ENCODE measurements around the gene PARVB. TPM values are rescaled to one million over a fixed set of nuclear protein-coding genes. Genes with fewer than 3 reads are reported as not detected.
A peak's percentile ranks its signal among the peaks of the same experiment; 100 is the strongest.

The PARVB gene
- total and polyA plus RNA-seq, 9 donors = 12.3 to 62.9 (median 39.1) TPM

DNA sequence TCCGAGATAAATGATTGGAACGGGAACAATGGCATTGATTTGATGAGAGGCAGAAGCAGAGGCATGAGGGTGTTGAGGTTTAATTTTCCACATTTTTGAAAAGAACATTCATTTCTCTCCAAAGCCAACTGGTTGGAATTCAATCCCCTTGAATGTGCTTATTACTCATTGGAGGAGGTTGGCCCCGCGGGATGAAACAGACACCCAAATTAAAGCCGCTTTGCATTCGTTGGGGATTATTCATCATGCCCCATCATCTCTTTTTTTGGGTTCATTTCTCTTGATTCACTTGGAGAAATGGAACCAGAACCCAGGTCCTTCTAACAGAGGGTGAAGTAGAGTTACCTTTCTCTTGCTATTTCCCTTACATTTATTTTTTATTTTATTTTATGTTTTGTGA, 109.1 kb downstream of the PARVB start:
- H3K9me3 ChIP-seq = no peaks in the 10 kb centered on the region
- intact Hi-C loops (cut with DNase I) = no loop called here
- 80 to 85% (median 82%) methylated on average over 6 of the region's 6 CpGs for WGBS, 3 donors
- no peaks in the 10 kb centered on the region for H3K4me1 ChIP-seq (ENCODE audit: insufficient read depth)
- H3K36me3 ChIP-seq = no peaks in the 10 kb centered on the region
- peak in 1 of 5 donors; percentile 16 for DNase-seq
- H3K27ac ChIP-seq = no peak overlapping the region
- no peaks in the 10 kb centered on the region for H3K27me3 ChIP-seq
- TF ChIP-seq POLR2A (IDR thresholded peaks at IDR 0.05) (no peak), EP300 (IDR thresholded peaks at IDR 0.05) (no peak)
- TF ChIP-seq, protein P1, sequence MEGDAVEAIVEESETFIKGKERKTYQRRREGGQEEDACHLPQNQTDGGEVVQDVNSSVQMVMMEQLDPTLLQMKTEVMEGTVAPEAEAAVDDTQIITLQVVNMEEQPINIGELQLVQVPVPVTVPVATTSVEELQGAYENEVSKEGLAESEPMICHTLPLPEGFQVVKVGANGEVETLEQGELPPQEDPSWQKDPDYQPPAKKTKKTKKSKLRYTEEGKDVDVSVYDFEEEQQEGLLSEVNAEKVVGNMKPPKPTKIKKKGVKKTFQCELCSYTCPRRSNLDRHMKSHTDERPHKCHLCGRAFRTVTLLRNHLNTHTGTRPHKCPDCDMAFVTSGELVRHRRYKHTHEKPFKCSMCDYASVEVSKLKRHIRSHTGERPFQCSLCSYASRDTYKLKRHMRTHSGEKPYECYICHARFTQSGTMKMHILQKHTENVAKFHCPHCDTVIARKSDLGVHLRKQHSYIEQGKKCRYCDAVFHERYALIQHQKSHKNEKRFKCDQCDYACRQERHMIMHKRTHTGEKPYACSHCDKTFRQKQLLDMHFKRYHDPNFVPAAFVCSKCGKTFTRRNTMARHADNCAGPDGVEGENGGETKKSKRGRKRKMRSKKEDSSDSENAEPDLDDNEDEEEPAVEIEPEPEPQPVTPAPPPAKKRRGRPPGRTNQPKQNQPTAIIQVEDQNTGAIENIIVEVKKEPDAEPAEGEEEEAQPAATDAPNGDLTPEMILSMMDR (IDR thresholded peaks at IDR 0.05) = no peak
- H3K4me3 ChIP-seq = no peak overlapping the region

DNA sequence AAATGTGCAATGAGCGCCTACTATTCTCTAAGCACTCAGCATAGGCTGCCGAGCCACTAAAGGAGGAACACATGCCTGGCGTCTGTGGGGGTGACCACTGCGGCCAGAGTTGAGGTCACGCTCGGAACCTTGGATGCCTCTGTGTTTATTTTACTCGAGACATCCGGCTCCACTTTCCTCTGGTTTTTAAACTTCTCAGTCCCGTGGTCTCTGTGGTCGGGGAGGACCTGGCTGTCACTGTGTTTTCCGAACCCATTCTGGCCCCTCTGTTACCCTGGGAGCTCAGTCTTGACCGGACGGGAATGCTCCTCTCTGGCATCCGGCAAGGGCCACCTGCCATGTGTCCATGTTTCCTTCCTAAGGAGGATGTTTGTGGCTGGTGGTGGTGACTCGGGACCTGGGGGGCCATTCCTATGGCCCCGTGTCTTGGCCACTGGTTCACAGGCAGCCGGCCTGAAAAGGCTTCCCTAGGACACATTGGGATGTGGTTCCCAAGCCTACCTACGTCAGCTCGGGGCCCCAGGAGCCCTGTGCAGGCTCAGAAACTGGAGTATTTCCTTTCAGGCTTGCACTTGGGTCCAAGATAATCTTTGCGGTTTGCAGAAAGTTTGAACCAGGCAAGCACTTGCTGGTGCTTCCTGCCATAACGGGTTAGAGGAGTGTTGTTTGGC, 109.9 kb downstream of the PARVB start:
- Histone ChIP-seq H3K4me1 (ENCODE audit: insufficient read depth) (no peaks in the 10 kb centered on the region), H3K27me3 (no peaks in the 10 kb centered on the region), H3K9me3 (no peaks in the 10 kb centered on the region), H3K36me3 (no peaks in the 10 kb centered on the region), H3K27ac (no peak overlapping the region), H3K4me3 (no peak overlapping the region)
- intact Hi-C loops (cut with DNase I) = no loop called here
- no peak for TF ChIP-seq EP300 (IDR thresholded peaks at IDR 0.05)
- TF ChIP-seq, protein P1 (IDR thresholded peaks at IDR 0.05) = no peak
- no peak for TF ChIP-seq POLR2A (IDR thresholded peaks at IDR 0.05)
- peak in 1 of 5 donors; percentile 47 for DNase-seq
- 48 to 67% (median 58%) methylated on average over 21 of the region's 21 CpGs for WGBS, 3 donors

GRCh38 chr22:44136112-44136511, 112.0 kb downstream of the PARVB start:
- Histone ChIP-seq H3K4me3 (no peak overlapping the region), H3K4me1 (ENCODE audit: insufficient read depth) (no peaks in the 10 kb centered on the region), H3K36me3 (no peaks in the 10 kb centered on the region), H3K9me3 (no peaks in the 10 kb centered on the region), H3K27me3 (no peaks in the 10 kb centered on the region), H3K27ac (no peak overlapping the region)
- intact Hi-C loops (cut with DNase I) = no loop called here
- TF ChIP-seq EP300 (IDR thresholded peaks at IDR 0.05) = no peak
- TF ChIP-seq POLR2A (IDR thresholded peaks at IDR 0.05) = no peak
- TF ChIP-seq, protein P1 (IDR thresholded peaks at IDR 0.05) = no peak
- DNase-seq = peak in 1 of 5 donors; percentile 19
- whole genome bisulfite sequencing, 3 donors = 92 to 94% (median 93%) methylated on average over 8 of the region's 8 CpGs

- no peaks in the 10 kb centered on the region for H3K4me1 ChIP-seq (ENCODE audit: insufficient read depth)
- no peak overlapping the region for H3K4me3 ChIP-seq
- no peaks in the 10 kb centered on the region for H3K9me3 ChIP-seq
- TF ChIP-seq POLR2A (IDR thresholded peaks at IDR 0.05) (no peak), EP300 (IDR thresholded peaks at IDR 0.05) (no peak)
- TF ChIP-seq, protein P1 (IDR thresholded peaks at IDR 0.05) = no peak
- intact Hi-C loops (cut with DNase I) = no loop called here
- no peak overlapping the region for H3K27ac ChIP-seq
- H3K36me3 ChIP-seq = no peaks in the 10 kb centered on the region
- no peak for DNase-seq
- H3K27me3 ChIP-seq = no peaks in the 10 kb centered on the region
Measured at GRCh38 chr22:44136786-44137185, 112.7 kb downstream of the PARVB start.
